Epithelial cell of esophagus (primary cell): ENCODE data around the gene PLEKHH1.

Experiments used
- DNase-seq: peaks from one replicate; pipeline ENCODE4 v3.0.0; 2010; ENCODE audit warnings: low read depth
- H3K4me3 ChIP-seq: 2 replicates; pipeline ENCODE4 v1.5.1; 2011; ENCODE audit warnings: mild to moderate bottlenecking, low read length, control low read depth
- TF ChIP-seq, protein P1 (sequence below): IDR thresholded peaks from 2 replicates; pipeline ENCODE4 v1.5.1; 2011; ENCODE audit warnings: low read depth, mild to moderate bottlenecking, low read length, control low read depth, inconsistent platforms; ENCODE audit not compliant: insufficient read depth; ENCODE audit errors: missing control alignments

Gene PLEKHH1

DNA sequence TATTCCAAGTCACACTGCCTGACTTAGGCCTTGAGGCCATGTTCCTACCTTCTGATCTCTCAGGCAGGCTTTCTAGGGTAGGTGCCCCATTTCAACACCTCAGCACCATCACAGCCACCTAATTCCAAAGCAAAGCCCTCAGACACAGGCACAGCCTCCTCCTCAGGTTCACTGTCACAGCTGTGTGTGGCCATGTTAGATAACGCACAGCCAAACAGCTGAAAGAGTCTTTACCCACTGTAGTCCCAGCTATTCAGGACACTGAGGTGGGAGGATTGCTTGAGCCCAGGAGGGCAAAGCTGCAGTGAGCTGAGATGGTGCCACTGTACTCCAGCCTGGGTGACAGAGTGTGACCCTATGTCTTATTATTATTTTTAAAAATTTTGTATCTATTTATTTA is 37.3 kb upstream of the PLEKHH1 start:
- TF ChIP-seq, protein P1, sequence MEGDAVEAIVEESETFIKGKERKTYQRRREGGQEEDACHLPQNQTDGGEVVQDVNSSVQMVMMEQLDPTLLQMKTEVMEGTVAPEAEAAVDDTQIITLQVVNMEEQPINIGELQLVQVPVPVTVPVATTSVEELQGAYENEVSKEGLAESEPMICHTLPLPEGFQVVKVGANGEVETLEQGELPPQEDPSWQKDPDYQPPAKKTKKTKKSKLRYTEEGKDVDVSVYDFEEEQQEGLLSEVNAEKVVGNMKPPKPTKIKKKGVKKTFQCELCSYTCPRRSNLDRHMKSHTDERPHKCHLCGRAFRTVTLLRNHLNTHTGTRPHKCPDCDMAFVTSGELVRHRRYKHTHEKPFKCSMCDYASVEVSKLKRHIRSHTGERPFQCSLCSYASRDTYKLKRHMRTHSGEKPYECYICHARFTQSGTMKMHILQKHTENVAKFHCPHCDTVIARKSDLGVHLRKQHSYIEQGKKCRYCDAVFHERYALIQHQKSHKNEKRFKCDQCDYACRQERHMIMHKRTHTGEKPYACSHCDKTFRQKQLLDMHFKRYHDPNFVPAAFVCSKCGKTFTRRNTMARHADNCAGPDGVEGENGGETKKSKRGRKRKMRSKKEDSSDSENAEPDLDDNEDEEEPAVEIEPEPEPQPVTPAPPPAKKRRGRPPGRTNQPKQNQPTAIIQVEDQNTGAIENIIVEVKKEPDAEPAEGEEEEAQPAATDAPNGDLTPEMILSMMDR, result no peak
- DNase-seq, result no peak
- no peak overlapping the region for H3K4me3 ChIP-seq

DNA sequence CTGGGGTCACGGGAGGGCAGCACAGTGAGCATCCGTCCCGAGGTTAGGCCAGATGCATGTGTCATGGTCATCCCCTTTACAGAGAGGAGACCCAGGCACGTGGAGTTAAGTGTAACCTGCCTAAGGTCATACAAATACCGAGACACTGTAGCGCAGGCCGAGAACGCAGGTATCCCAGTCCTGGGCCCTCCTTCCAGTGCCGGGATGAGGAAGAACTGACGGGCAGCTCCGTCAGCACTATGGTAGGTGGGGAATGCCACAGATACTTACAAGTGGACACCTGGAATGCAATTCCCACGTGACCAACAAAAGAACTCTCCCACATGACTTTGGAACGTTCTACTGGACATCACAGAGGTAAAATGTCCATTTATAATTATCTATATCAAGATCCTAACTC is 35.9 kb upstream of the PLEKHH1 start:
- no peak for DNase-seq
- H3K4me3 ChIP-seq, result no peak overlapping the region
- TF ChIP-seq, protein P1, result no peak

DNA sequence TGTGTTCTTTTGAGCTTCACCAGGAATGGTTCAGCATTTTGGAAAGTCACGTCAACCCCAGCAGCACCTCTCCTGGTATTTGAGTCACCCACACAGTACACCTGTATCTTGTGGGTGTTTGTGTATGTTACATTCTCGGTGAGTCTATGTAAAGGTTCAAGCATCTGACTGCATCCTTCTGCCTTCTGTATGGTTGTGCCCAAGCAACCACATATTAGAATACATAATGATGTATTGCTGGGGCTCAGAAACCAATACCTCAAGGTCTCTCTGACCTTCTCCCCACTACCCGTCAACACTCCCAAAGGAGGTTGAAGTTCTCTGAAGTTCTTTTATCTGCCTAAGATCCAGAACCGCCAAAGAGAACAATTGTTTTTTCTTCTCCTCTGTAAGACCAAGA is 35.4 kb upstream of the PLEKHH1 start:
- H3K4me3 ChIP-seq, result no peak overlapping the region
- no peak for DNase-seq
- TF ChIP-seq, protein P1, result no peak

DNA sequence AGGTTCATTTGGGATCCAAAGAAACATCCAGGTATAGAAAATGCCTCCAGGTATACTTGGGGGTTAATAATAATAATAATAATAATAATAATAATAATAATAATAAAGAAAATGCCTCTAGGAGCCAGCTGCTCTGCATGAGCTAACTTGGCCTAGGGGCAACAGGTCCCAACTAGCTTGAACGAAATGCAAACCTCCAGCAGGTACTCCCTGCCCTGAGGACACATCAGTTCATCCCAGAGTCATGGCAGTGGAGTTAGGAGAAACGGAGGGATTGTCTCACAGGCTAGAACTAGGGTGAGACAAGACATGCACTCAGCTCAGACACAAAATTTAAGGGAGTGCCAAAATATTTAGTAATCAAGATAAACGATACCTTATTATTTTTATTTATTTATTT is 32.1 kb upstream of the PLEKHH1 start:
- TF ChIP-seq, protein P1, result no peak
- no peak overlapping the region for H3K4me3 ChIP-seq
- peak; percentile 62 for DNase-seq

DNA sequence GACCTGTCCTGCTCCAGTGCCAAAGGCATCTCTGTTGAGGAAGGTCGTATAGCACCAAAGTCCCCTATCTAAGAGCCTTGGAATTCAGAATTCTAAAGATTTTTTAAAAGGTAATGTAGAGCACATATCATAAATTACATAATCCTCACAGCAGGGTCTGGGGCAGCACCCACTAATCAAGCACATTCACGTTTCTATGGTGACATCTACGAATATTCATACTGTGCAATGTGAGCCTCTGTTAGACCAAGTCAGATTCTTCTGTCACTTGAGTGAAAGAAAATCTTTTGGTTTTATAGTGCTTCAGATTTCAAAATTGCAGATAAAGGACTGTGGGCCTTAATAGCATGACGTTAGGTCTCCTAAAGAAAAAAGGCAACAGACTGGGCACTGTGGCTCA is 31.4 kb upstream of the PLEKHH1 start:
- TF ChIP-seq, protein P1, result no peak
- H3K4me3 ChIP-seq, result no peak overlapping the region
- no peak for DNase-seq

DNA sequence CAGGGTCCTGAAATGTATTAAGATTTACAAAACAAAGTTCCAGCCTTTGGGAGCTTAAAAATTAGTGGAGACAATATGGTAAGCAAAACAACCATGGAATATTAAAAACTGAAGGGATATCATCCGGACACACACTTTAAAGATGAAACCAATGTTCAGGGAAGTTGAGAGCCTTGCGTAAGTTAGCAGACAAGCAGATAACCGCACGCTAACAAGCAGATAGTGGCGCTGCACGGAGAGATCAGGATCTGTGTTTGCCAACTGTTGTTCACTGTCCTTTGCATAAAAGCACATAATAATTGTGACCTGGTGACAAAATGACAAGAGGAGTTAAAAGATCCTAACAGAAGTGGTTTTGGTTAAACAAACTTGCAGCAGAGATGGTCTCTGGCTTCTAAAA is 30.2 kb upstream of the PLEKHH1 start:
- H3K4me3 ChIP-seq, result no peak overlapping the region
- DNase-seq, result no peak
- TF ChIP-seq, protein P1, result no peak

DNA sequence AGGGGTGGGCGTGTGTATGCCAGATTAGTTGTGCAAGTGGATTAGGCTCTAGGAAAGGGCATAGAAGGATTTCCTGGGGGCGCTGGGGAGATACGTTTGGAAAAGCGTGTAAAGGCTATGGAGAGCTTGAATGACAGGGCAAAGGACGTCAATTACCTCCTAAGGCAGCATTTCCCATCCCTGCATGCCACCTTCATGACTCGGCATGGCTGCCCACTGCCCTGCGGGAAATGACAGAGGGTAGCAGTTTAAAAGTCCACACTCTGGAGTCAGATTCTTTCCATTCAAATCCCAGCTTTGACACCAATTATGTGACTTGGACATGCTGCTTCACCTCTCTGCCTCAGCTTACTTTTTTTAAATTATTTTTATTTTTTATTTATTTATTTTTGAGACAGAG is 29.8 kb upstream of the PLEKHH1 start:
- no peak overlapping the region for H3K4me3 ChIP-seq
- DNase-seq, result peak; percentile 13
- TF ChIP-seq, protein P1, result no peak
